ENCODE data around the gene ADCY4.

The ADCY4 gene

GRCh38 chr14:24269368-24269767 lies 65.5 kb downstream of the ADCY4 start:
- TF ChIP-seq, protein P1, sequence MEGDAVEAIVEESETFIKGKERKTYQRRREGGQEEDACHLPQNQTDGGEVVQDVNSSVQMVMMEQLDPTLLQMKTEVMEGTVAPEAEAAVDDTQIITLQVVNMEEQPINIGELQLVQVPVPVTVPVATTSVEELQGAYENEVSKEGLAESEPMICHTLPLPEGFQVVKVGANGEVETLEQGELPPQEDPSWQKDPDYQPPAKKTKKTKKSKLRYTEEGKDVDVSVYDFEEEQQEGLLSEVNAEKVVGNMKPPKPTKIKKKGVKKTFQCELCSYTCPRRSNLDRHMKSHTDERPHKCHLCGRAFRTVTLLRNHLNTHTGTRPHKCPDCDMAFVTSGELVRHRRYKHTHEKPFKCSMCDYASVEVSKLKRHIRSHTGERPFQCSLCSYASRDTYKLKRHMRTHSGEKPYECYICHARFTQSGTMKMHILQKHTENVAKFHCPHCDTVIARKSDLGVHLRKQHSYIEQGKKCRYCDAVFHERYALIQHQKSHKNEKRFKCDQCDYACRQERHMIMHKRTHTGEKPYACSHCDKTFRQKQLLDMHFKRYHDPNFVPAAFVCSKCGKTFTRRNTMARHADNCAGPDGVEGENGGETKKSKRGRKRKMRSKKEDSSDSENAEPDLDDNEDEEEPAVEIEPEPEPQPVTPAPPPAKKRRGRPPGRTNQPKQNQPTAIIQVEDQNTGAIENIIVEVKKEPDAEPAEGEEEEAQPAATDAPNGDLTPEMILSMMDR (IDR thresholded peaks at IDR 0.05; ENCODE audit: insufficient read depth, low read length, poor library complexity, severe bottlenecking) = no peak
- no peak for DNase-seq (ENCODE audit: extremely low read depth, insufficient read length)
- Histone ChIP-seq H3K36me3 (ENCODE audit: control insufficient read depth, insufficient read depth, low read length) (peaks cover 25% of the 10 kb centered on the region), H3K4me3 (replicated peaks; ENCODE audit: low read depth, low read length) (no peak overlapping the region), H3K27me3 (replicated peaks; ENCODE audit: control insufficient read depth, insufficient read depth, low read length) (no peaks in the 10 kb centered on the region)

All from GM06990 (cell line).